ENCODE results near the gene RELL1.

The RELL1 gene

DNA sequence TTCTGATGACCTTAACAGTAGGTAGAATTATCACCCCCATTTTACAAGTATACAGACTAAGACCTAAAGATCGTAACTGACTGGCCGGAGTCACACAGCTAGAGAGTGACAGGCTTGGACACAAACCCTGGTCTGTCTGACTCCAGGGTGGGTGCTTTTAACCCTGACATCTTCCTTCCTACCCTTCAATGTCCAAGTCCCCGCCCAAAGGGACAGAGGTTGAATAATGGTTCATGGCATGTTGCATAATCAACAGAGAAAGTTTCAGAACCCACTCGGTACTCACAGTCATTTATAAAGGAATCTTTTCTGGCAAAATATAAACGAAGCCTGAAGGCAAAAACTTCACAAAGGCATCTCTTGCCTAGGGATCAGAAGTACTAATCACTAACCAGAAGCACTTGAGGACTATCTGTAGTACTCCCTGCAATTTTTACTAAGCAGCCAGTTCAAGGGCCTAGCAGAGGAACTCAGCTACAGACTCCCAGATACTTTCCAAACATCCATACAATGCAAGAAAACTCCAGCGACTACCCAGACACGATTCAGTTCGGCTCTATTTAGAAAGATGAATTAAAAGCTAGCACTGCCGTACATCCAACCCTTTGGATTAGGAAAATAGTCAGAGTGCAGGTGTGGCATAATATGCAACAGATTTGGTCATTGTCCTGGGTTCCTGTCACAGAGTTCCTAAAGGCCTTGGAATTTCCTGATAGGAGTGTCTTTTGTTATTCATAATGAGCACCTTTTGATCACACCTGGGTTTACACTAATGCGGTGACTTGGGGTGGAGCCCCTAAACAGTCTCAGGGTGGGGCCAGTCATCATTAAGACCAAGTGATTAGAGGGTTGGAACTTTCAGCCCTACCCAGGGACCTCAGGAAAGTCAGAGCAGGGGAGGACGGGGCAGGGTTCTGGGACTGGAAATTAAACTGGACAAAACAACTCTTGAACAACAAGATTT is 44.0 kb downstream of the RELL1 start:
- Histone ChIP-seq H3K27me3 (ENCODE audit: control insufficient read depth, insufficient read depth, low read length) (no peaks in the 10 kb centered on the region), H3K4me2 (ENCODE audit: low read length) (no peak overlapping the region), H2AFZ (no peak overlapping the region), H3K27ac (no peak overlapping the region), H3K36me3 (ENCODE audit: control insufficient read depth, insufficient read depth, low read length) (no peaks in the 10 kb centered on the region), H3K4me3 (ENCODE audit: low read depth, low read length) (no peak overlapping the region), H3K9ac (no peak overlapping the region), H3K9me3 (ENCODE audit: control insufficient read depth, low read length) (no peaks in the 10 kb centered on the region), H3K79me2 (no peaks in the 10 kb centered on the region), H3K4me1 (no peaks in the 10 kb centered on the region)
- TF ChIP-seq CTCF (IDR thresholded peaks at IDR 0.05): no peak

GRCh38 chr4:37641352-37641751 is 44.8 kb downstream of the RELL1 start:
- Histone ChIP-seq H3K79me2 (no peaks in the 10 kb centered on the region), H3K36me3 (ENCODE audit: control insufficient read depth, insufficient read depth, low read length) (no peaks in the 10 kb centered on the region), H3K9ac (no peak overlapping the region), H3K4me3 (ENCODE audit: low read depth, low read length) (no peak overlapping the region), H3K27me3 (ENCODE audit: control insufficient read depth, insufficient read depth, low read length) (no peaks in the 10 kb centered on the region), H3K4me2 (ENCODE audit: low read length) (no peak overlapping the region), H3K4me1 (no peaks in the 10 kb centered on the region), H2AFZ (no peak overlapping the region), H3K27ac (no peak overlapping the region), H3K9me3 (ENCODE audit: control insufficient read depth, low read length) (no peaks in the 10 kb centered on the region)
- TF ChIP-seq CTCF (IDR thresholded peaks at IDR 0.05): no peak

DNA sequence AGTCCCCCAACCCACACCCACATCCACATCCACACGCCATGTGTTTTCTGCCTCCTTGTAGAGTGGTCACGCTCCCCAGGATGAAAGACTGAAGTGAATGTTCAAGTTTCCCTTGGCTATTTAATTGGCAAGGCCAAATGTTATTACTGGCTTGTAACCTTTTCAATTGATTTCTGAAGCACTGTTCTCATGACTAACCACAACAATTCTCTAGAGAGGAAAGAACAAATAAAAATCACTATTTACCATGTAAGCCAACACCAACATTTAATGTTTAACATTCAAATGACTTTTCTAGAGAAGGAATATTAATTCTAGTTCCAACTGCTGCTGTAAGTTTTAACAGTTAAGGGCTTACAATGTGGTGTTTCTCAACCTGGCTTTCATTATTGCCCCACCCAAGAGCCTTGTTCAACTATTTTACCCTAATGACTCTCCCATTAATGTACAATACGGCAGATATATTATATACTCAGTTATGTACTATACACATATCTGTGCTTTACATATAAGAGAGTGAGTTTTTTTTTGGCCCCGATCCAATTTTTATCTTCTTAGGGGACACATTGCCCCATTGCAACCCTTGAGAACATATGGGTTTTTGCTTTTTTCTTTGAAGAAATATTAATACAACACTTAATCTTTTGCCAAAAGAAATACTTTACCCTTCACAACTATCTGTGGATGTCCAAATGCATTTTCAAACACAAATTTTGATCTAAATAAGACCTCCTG is 46.5 kb downstream of the RELL1 start:
- Histone ChIP-seq H3K4me1 (no peaks in the 10 kb centered on the region), H3K4me2 (ENCODE audit: low read length) (no peak overlapping the region), H3K4me3 (ENCODE audit: low read depth, low read length) (no peak overlapping the region), H3K9ac (no peak overlapping the region), H3K9me3 (ENCODE audit: control insufficient read depth, low read length) (no peaks in the 10 kb centered on the region), H3K27ac (no peak overlapping the region), H3K27me3 (ENCODE audit: control insufficient read depth, insufficient read depth, low read length) (no peaks in the 10 kb centered on the region), H3K36me3 (ENCODE audit: control insufficient read depth, insufficient read depth, low read length) (no peaks in the 10 kb centered on the region), H2AFZ (no peak overlapping the region), H3K79me2 (no peaks in the 10 kb centered on the region)
- TF ChIP-seq CTCF (IDR thresholded peaks at IDR 0.05): no peak

GRCh38 chr4:37635155-37635554 is 51.0 kb downstream of the RELL1 start:
- no peaks in the 10 kb centered on the region for H3K79me2 ChIP-seq
- no peaks in the 10 kb centered on the region for H3K27me3 ChIP-seq (ENCODE audit: control insufficient read depth, insufficient read depth, low read length)
- no peak overlapping the region for H3K27ac ChIP-seq
- H3K9ac ChIP-seq: no peak overlapping the region
- TF ChIP-seq CTCF (IDR thresholded peaks at IDR 0.05): no peak
- H3K9me3 ChIP-seq (ENCODE audit: control insufficient read depth, low read length): no peaks in the 10 kb centered on the region
- H3K4me2 ChIP-seq (ENCODE audit: low read length): no peak overlapping the region
- H2AFZ ChIP-seq: no peak overlapping the region
- no peaks in the 10 kb centered on the region for H3K4me1 ChIP-seq
- H3K4me3 ChIP-seq (ENCODE audit: low read depth, low read length): no peak overlapping the region
- no peaks in the 10 kb centered on the region for H3K36me3 ChIP-seq (ENCODE audit: control insufficient read depth, insufficient read depth, low read length)
